ENCODE results near the gene GNAZ.

DNA sequence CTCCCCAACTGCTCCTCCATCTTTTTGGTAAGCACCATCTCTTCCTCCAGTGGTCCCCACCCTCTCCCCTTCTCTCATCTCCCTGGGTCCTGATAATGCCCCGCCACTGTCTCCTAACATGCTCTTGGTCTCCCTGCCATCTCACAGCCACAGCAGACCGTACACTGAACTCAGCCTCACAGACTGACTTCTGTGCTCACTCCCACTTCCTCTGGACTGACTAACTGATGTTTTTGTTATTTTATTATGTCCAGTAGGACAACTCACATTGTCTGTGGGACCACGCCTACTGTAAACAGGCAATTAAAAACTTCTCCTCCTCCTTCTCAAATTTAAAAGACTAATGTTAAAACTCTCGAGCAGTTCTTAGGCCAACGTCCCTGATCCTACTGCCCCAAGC, 2.6 kb upstream of the GNAZ start:
- TF ChIP-seq, protein P1, sequence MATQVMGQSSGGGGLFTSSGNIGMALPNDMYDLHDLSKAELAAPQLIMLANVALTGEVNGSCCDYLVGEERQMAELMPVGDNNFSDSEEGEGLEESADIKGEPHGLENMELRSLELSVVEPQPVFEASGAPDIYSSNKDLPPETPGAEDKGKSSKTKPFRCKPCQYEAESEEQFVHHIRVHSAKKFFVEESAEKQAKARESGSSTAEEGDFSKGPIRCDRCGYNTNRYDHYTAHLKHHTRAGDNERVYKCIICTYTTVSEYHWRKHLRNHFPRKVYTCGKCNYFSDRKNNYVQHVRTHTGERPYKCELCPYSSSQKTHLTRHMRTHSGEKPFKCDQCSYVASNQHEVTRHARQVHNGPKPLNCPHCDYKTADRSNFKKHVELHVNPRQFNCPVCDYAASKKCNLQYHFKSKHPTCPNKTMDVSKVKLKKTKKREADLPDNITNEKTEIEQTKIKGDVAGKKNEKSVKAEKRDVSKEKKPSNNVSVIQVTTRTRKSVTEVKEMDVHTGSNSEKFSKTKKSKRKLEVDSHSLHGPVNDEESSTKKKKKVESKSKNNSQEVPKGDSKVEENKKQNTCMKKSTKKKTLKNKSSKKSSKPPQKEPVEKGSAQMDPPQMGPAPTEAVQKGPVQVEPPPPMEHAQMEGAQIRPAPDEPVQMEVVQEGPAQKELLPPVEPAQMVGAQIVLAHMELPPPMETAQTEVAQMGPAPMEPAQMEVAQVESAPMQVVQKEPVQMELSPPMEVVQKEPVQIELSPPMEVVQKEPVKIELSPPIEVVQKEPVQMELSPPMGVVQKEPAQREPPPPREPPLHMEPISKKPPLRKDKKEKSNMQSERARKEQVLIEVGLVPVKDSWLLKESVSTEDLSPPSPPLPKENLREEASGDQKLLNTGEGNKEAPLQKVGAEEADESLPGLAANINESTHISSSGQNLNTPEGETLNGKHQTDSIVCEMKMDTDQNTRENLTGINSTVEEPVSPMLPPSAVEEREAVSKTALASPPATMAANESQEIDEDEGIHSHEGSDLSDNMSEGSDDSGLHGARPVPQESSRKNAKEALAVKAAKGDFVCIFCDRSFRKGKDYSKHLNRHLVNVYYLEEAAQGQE (IDR thresholded peaks at IDR 0.05; ENCODE audit: insufficient replicate concordance, low read depth), result no peak
- TF ChIP-seq, protein P2, sequence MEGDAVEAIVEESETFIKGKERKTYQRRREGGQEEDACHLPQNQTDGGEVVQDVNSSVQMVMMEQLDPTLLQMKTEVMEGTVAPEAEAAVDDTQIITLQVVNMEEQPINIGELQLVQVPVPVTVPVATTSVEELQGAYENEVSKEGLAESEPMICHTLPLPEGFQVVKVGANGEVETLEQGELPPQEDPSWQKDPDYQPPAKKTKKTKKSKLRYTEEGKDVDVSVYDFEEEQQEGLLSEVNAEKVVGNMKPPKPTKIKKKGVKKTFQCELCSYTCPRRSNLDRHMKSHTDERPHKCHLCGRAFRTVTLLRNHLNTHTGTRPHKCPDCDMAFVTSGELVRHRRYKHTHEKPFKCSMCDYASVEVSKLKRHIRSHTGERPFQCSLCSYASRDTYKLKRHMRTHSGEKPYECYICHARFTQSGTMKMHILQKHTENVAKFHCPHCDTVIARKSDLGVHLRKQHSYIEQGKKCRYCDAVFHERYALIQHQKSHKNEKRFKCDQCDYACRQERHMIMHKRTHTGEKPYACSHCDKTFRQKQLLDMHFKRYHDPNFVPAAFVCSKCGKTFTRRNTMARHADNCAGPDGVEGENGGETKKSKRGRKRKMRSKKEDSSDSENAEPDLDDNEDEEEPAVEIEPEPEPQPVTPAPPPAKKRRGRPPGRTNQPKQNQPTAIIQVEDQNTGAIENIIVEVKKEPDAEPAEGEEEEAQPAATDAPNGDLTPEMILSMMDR (IDR thresholded peaks at IDR 0.05; ENCODE audit: insufficient read depth, low read length), result no peak
- TF ChIP-seq SPI1 (IDR thresholded peaks at IDR 0.05; ENCODE audit: borderline replicate concordance, low read depth) (no peak), GABPA (IDR thresholded peaks at IDR 0.05; ENCODE audit: low read depth) (no peak)

Data from HL-60 (cell line).